ENCODE results near the gene DACT1. TPM values are rescaled to one million over a fixed set of nuclear protein-coding genes. Genes with fewer than 3 reads are reported as not detected.

The DACT1 gene
- total and polyA plus RNA-seq, 10 of the 15 experiments (the other 5 are each of a cell fraction or from before 2014, with no cell fraction given): 0.13 to 2.9 (median 0.91) TPM

DNA sequence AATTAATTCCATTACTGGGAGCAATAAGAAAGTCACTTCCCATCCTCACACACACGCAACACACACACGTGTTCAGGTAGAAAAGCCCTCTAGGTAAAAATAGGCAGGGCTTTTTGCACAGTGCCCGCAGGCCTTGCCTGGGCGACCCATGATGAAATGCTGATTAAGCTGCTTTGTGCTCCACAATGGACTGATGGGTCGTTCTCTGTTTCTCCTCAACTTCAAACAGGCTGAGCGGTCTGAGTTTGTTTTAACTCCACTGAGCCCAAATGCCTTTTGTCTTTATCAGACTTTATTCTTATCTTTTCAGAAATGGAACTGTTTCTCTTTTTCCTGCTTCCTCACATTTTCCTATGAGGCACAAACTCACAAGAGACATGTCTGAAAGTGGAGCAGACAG lies 9.4 kb upstream of the DACT1 start (continued):
- TF ChIP-seq, protein P1, sequence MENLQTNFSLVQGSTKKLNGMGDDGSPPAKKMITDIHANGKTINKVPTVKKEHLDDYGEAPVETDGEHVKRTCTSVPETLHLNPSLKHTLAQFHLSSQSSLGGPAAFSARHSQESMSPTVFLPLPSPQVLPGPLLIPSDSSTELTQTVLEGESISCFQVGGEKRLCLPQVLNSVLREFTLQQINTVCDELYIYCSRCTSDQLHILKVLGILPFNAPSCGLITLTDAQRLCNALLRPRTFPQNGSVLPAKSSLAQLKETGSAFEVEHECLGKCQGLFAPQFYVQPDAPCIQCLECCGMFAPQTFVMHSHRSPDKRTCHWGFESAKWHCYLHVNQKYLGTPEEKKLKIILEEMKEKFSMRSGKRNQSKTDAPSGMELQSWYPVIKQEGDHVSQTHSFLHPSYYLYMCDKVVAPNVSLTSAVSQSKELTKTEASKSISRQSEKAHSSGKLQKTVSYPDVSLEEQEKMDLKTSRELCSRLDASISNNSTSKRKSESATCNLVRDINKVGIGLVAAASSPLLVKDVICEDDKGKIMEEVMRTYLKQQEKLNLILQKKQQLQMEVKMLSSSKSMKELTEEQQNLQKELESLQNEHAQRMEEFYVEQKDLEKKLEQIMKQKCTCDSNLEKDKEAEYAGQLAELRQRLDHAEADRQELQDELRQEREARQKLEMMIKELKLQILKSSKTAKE (IDR thresholded peaks at IDR 0.05; ENCODE audit: low read depth, poor library complexity, severe bottlenecking): no peak
- TF ChIP-seq, protein P2, sequence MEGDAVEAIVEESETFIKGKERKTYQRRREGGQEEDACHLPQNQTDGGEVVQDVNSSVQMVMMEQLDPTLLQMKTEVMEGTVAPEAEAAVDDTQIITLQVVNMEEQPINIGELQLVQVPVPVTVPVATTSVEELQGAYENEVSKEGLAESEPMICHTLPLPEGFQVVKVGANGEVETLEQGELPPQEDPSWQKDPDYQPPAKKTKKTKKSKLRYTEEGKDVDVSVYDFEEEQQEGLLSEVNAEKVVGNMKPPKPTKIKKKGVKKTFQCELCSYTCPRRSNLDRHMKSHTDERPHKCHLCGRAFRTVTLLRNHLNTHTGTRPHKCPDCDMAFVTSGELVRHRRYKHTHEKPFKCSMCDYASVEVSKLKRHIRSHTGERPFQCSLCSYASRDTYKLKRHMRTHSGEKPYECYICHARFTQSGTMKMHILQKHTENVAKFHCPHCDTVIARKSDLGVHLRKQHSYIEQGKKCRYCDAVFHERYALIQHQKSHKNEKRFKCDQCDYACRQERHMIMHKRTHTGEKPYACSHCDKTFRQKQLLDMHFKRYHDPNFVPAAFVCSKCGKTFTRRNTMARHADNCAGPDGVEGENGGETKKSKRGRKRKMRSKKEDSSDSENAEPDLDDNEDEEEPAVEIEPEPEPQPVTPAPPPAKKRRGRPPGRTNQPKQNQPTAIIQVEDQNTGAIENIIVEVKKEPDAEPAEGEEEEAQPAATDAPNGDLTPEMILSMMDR (IDR thresholded peaks at IDR 0.05 in 2 of 3, conservative IDR thresholded peaks at IDR 0.05 in 1 of 3; ENCODE audit: control insufficient read depth in 2 of 3, extremely low read depth in 1 of 3, insufficient read depth in 1 of 3, low read depth in 3 of 3, low read length in 3 of 3): no peak
- TF ChIP-seq IRF4 (IDR thresholded peaks at IDR 0.05; ENCODE audit: low read depth, low read length) (no peak), CREM (IDR thresholded peaks at IDR 0.05; ENCODE audit: low read depth) (no peak), SRF (IDR thresholded peaks at IDR 0.05; ENCODE audit: low read depth in 2 of 2, low read length in 2 of 2) (no peak), PAX5 (IDR thresholded peaks at IDR 0.05; ENCODE audit: borderline replicate concordance, low read depth, low read length) (no peak), SP1 (IDR thresholded peaks at IDR 0.05; ENCODE audit: low read depth, low read length) (no peak), HCFC1 (IDR thresholded peaks at IDR 0.05; ENCODE audit: low read length) (no peak), LARP7 (IDR thresholded peaks at IDR 0.05) (no peak), ZSCAN29 (IDR thresholded peaks at IDR 0.05) (no peak), MTA2 (IDR thresholded peaks at IDR 0.05; ENCODE audit: low read depth) (no peak), ASH2L (IDR thresholded peaks at IDR 0.05; ENCODE audit: borderline replicate concordance, low read depth) (no peak), HDGF (IDR thresholded peaks at IDR 0.05) (no peak), EED (IDR thresholded peaks at IDR 0.05; ENCODE audit: low read depth) (no peak), SUPT20H (IDR thresholded peaks at IDR 0.05; ENCODE audit: borderline replicate concordance, control insufficient read depth, low read depth, low read length) (no peak)
